GM19467 (cell line): ENCODE results near the gene SF3B4.
"Not testable (repeated sequence)": the region's sequence is repeated elsewhere in the genome, so short reads cannot be mapped to it uniquely, and the experiment has no call there.

Experiments
- ATAC-seq: cut with Tn5 transposase; IDR thresholded peaks from one replicate; pipeline ENCODE4 v1.9.1; 2021; ENCODE audit warnings: mild to moderate bottlenecking, moderate library complexity; ENCODE audit not compliant: unreplicated experiment

Gene SF3B4

GRCh38 chr1:149927563-149928400 is at the start of gene SF3B4:
TSS of gene SF3B4 (minus strand) at chr1:149927803. CDS start at chr1:149927759, 44 bp downstream.
- peak; percentile 93 for ATAC-seq

- ATAC-seq: no peak
These were observed 49.7 kb upstream of the SF3B4 start for GRCh38 chr1:149977345-149977744.

GRCh38 chr1:149972547-149972946 is 44.9 kb upstream of the SF3B4 start:
- ATAC-seq: no peak

GRCh38 chr1:149967646-149968045 is 40.0 kb upstream of the SF3B4 start:
- ATAC-seq: no peak

- no peak for ATAC-seq
These were observed 39.4 kb upstream of the SF3B4 start for GRCh38 chr1:149967041-149967440.

GRCh38 chr1:149966405-149966804 is 38.8 kb upstream of the SF3B4 start:
- no peak for ATAC-seq

- no peak for ATAC-seq
These were observed 37.8 kb upstream of the SF3B4 start for GRCh38 chr1:149965440-149965839.

GRCh38 chr1:149963358-149963757 is 35.8 kb upstream of the SF3B4 start:
- no peak for ATAC-seq

- ATAC-seq: no peak
These were observed 35.1 kb upstream of the SF3B4 start for GRCh38 chr1:149962736-149963135.

GRCh38 chr1:149962039-149962647 is 34.5 kb upstream of the SF3B4 start:
- no peak for ATAC-seq

GRCh38 chr1:149957548-149957947 is 29.9 kb upstream of the SF3B4 start:
- not testable (repeated sequence) for ATAC-seq

- no peak for ATAC-seq
These were observed 22.3 kb upstream of the SF3B4 start for GRCh38 chr1:149949911-149950310.

- ATAC-seq: no peak
These were observed 17.6 kb upstream of the SF3B4 start for GRCh38 chr1:149945206-149945605.

- no peak for ATAC-seq
These were observed 15.3 kb upstream of the SF3B4 start for GRCh38 chr1:149942885-149943284.

GRCh38 chr1:149942207-149942606 is 14.6 kb upstream of the SF3B4 start:
- no peak for ATAC-seq

GRCh38 chr1:149940427-149940826 is 12.8 kb upstream of the SF3B4 start:
- no peak for ATAC-seq

GRCh38 chr1:149938668-149939003 is 11.0 kb upstream of the SF3B4 start:
- ATAC-seq: not testable (repeated sequence)

- ATAC-seq: no peak
These were observed 10.2 kb upstream of the SF3B4 start for GRCh38 chr1:149937759-149938158.

- ATAC-seq: no peak
These were observed 9.5 kb upstream of the SF3B4 start for GRCh38 chr1:149936992-149937705.

- ATAC-seq: no peak
These were observed 8.8 kb upstream of the SF3B4 start, which contains the start of gene MTMR11 for GRCh38 chr1:149936170-149936991. TSS of gene MTMR11 (minus strand) at chr1:149936879. CDS start at chr1:149936647, 232 bp downstream.

- no peak for ATAC-seq
These were observed 6.8 kb upstream of the SF3B4 start for GRCh38 chr1:149934356-149934755.
